Measurements from ENCODE around the gene JAGN1. TPM values are rescaled to one million over a fixed set of nuclear protein-coding genes. Genes with fewer than 3 reads are reported as not detected.

Gene JAGN1
- total RNA-seq, 120 experiments from 2014 or later, result 11.2 to 25.9 (median 17.3) TPM

Other genes with a start within 250 kb of the JAGN1 start
- gene MTMR14, start 241.1 kb upstream of the JAGN1 start, total RNA-seq, result 10 to 100 TPM; 17.9 to 36.1 (median 28.7) TPM
- gene CPNE9, start 186.8 kb upstream of the JAGN1 start, total RNA-seq, result 10 to 100 TPM in 118 of 120 experiments, 1 to 10 TPM in 2; 9.3 to 46.6 (median 24.9) TPM
- 10 to 100 TPM; 10.7 to 25.9 (median 16.3) TPM for gene BRPF1, start 158.9 kb upstream of the JAGN1 start, total RNA-seq
- gene OGG1, start 140.7 kb upstream of the JAGN1 start, total RNA-seq, result 10 to 100 TPM; 18.6 to 54.6 (median 30.3) TPM
- gene CAMK1, start 120.7 kb upstream of the JAGN1 start, total RNA-seq, result 10 to 100 TPM; 23.2 to 90.8 (median 62.7) TPM
- gene TADA3, start 98.1 kb upstream of the JAGN1 start, total RNA-seq, result 10 to 100 TPM; 38.3 to 82.0 (median 54.2) TPM
- gene ARPC4, start 97.5 kb upstream of the JAGN1 start, total RNA-seq, result 100 to 1,000 TPM in 92 of 120 experiments, 10 to 100 TPM in 28; 82.2 to 149 (median 112) TPM
- gene TTLL3, start 80.3 kb upstream of the JAGN1 start, total RNA-seq, result 100 to 1,000 TPM in 1 of 120 experiments, 10 to 100 TPM in 119; 35.9 to 103 (median 60.7) TPM
- 10 to 100 TPM; 29.3 to 62.3 (median 44.8) TPM for gene RPUSD3, start 46.6 kb upstream of the JAGN1 start, total RNA-seq
- 1 to 10 TPM in 1 of 120 experiments, under 1 TPM in 9, not detected in 110; 0.40 to 1.9 (median 0.58) TPM for gene CIDEC, start 10.4 kb upstream of the JAGN1 start, total RNA-seq
- gene IL17RE, start 12.2 kb downstream of the JAGN1 start, total RNA-seq, result 1 to 10 TPM in 102 of 120 experiments, under 1 TPM in 18; 0.36 to 5.5 (median 1.5) TPM
- gene IL17RC, start 26.5 kb downstream of the JAGN1 start, total RNA-seq, result 10 to 100 TPM; 11.3 to 43.7 (median 21.9) TPM
- gene CRELD1, start 43.2 kb downstream of the JAGN1 start, total RNA-seq, result 100 to 1,000 TPM in 31 of 120 experiments, 10 to 100 TPM in 89; 53.2 to 167 (median 87.2) TPM
- 10 to 100 TPM; 13.3 to 49.4 (median 36.1) TPM for gene PRRT3, start 61.8 kb downstream of the JAGN1 start, total RNA-seq
- 10 to 100 TPM; 41.1 to 93.1 (median 69.8) TPM for gene EMC3, start 96.2 kb downstream of the JAGN1 start, total RNA-seq
- gene FANCD2, start 135.8 kb downstream of the JAGN1 start, total RNA-seq, result 1 to 10 TPM in 119 of 120 experiments, under 1 TPM in 1; 0.71 to 6.8 (median 2.9) TPM
- not detected for gene FANCD2OS, start 217.6 kb downstream of the JAGN1 start, total RNA-seq
- gene BRK1, start 225.1 kb downstream of the JAGN1 start, total RNA-seq, result 100 to 1,000 TPM in 67 of 120 experiments, 10 to 100 TPM in 53; 62.8 to 136 (median 102) TPM

Data from dorsolateral prefrontal cortex (tissue), 118 donors.